Uterus (tissue), 4 donors: ENCODE results near the gene PAPLN. TPM values are rescaled to one million over a fixed set of nuclear protein-coding genes. Genes with fewer than 3 reads are reported as not detected.

Experiments
- DNase-seq, 2 donors: peaks; one replicate each; pipeline ENCODE4 v3.0.0-alpha.2; 2019 to 2020
- H3K27ac ChIP-seq, 2 donors: fragments of 200-600 bp; sonication (generic); 1 replicate in 1 of 2; 2 replicates in 1 of 2; pipeline ENCODE4 v1.5.1; 2016 to 2018
- H3K27me3 ChIP-seq, 2 donors: fragments of 200-600 bp; sonication (generic); one replicate each; pipeline ENCODE4 v1.5.1; 2018 to 2019; ENCODE audit warnings: control low read depth in 1 of 2
- H3K36me3 ChIP-seq, 2 donors: fragments of 200-600 bp; sonication (generic); one replicate each; pipeline ENCODE4 v1.5.1; 2019; ENCODE audit warnings: control low read depth in 1 of 2
- H3K4me1 ChIP-seq, 2 donors: fragments of 200-600 bp; sonication (generic); one replicate each; pipeline ENCODE4 v1.5.1; 2018 to 2019; ENCODE audit warnings: control low read depth in 1 of 2
- H3K4me3 ChIP-seq, 2 donors: fragments of 200-600 bp; sonication (generic); 1 replicate in 1 of 2; 2 replicates in 1 of 2; pipeline ENCODE4 v1.5.1; 2018 to 2019; ENCODE audit warnings: mild to moderate bottlenecking in 1 of 2
- H3K9me3 ChIP-seq, 2 donors: fragments of 200-600 bp; sonication (generic); one replicate each; pipeline ENCODE4 v1.5.1; 2019; ENCODE audit warnings: control low read depth in 1 of 2
- CTCF ChIP-seq, 4 experiments: fragments of 200-600 bp in 2 of 4; fragments of 450-650 bp in 2 of 4; sonication (generic) in 2 of 4; IDR thresholded peaks; one replicate each; pipeline ENCODE4 v1.5.1; 2016 to 2019; ENCODE audit warnings: antibody characterized with exemption in 4 of 4, mild to moderate bottlenecking in 2 of 4, moderate library complexity in 1 of 4
- POLR2A ChIP-seq, 2 donors: fragments of 450-650 bp; IDR thresholded peaks; one replicate each; pipeline ENCODE4 v1.6.1; 2016; ENCODE audit warnings: antibody characterized with exemption in 2 of 2, mild to moderate bottlenecking in 1 of 2, moderate library complexity in 1 of 2
- intact Hi-C: fragments of 100-400 bp; cut with DNase I; formaldehyde crosslinking; loops from one replicate; pipeline ENCODE4 v1.15.1; 2023; ENCODE audit warnings: low total_unique reads
- total RNA-seq, 4 donors: library from RNA; depleted of rRNA in 3 of 4; stranded (reverse); fragments of >200 nt in 3 of 4; gene quantifications; one replicate each; pipeline versions ENCODE4 v1.1.0 to v1.2.4, GENCODE V29; 2014 to 2023
- donor health status: DM: yes; HTN: yes; CAD: no.

The PAPLN gene
- total RNA-seq, 4 donors from 2014 or later: 16.5 to 40.2 (median 33.1) TPM

DNA sequence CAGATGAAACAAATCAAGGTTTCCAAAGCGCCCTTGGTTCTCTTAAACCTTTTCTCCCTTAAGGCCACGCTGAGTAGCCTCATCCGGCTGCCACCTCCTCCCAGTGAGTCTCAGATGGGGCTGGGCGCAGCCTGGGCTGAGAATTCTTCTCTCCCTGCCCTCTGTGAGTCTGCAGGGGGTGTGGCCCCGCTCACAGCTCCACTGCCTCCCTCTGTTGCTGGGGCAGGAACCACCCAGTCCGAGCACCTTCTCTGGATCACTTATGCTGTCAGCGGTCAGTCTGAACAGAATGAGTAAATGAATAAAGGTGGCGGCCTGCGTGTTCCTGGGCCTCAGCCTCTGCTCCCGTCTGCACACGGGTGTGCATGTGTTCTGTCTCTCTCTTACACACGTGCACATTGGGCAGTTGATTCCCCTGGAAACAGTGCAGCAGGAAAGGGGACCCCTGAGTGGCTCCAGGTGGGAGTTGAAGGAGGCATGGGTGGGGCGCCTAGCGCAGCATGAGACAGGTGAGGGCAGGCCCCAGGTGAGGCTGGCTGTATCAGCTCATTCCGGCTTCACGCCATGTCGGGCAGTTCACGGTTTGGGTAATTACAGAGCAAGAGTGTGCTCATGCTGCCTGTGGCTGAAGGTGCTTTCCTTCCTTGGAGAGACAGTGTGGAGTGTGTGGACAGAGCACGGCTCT is 4.3 kb downstream of the PAPLN start:
- H3K4me1 ChIP-seq: peaks cover 0 to 15% of the 10 kb centered on the region in 2 donors

DNA sequence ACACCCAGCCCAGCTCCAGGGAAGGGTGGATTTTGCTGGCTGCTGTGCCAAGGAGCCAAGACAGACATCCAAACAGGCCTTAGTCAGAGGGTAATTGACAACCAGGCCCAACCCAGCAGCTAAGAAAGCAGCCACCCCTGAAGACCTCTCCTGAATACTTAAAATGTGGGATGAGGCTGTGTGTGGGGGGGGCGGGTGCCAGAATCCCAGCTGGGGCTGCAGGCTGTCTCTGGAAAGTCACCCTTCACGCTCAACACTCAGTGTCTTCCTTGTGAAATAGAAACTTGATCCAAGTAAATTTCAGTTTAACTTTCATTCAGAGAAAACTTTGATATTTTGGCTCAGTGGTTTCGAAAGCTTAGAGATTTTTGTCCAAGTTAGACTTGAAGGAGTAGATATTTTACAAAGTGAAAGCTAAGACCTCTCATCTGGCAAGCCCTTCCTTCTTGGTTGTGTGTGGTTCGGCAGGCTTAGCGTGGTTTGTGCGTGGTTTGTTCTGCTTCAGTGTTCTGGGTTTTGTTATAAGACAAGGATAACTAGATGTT is 5.1 kb downstream of the PAPLN start:
- intact Hi-C loops: no loop called here
- TF ChIP-seq CTCF (IDR thresholded peaks at IDR 0.05) (no peak), POLR2A (IDR thresholded peaks at IDR 0.05) (no peak)
- Histone ChIP-seq H3K4me3 (peak overlapping the region in 1 of 2 donors; percentile 20), H3K36me3 (no peaks in the 10 kb centered on the region), H3K27ac (peak overlapping the region; percentile 50 to 71), H3K4me1 (peaks cover 0 to 13% of the 10 kb centered on the region in 2 donors), H3K27me3 (no peaks in the 10 kb centered on the region), H3K9me3 (no peaks in the 10 kb centered on the region)
- DNase-seq: peak in 1 of 2 donors; percentile 53

More for the DNA sequence above, 4.3 kb downstream of the PAPLN start:
- H3K9me3 ChIP-seq: no peaks in the 10 kb centered on the region
- peak overlapping the region; percentile 50 to 71 for H3K27ac ChIP-seq
- no peaks in the 10 kb centered on the region for H3K27me3 ChIP-seq
- DNase-seq: peak in 1 of 2 donors; percentile 16
- intact Hi-C loops: no loop called here
- H3K4me3 ChIP-seq: no peak overlapping the region
- no peak for TF ChIP-seq POLR2A (IDR thresholded peaks at IDR 0.05)
- no peak for TF ChIP-seq CTCF (IDR thresholded peaks at IDR 0.05)
- H3K36me3 ChIP-seq: no peaks in the 10 kb centered on the region

- Histone ChIP-seq H3K4me1 (peaks cover 0 to 6% of the 10 kb centered on the region in 2 donors), H3K36me3 (no peaks in the 10 kb centered on the region), H3K27me3 (no peaks in the 10 kb centered on the region), H3K9me3 (no peaks in the 10 kb centered on the region), H3K27ac (peak overlapping the region; percentile 50 to 71), H3K4me3 (no peak overlapping the region)
- DNase-seq: no peak
- TF ChIP-seq POLR2A (IDR thresholded peaks at IDR 0.05) (no peak), CTCF (IDR thresholded peaks at IDR 0.05) (no peak)
- intact Hi-C loops: no loop called here
These were observed 6.0 kb downstream of the PAPLN start for GRCh38 chr14:73243341-73243740.

GRCh38 chr14:73243748-73244147 is 6.4 kb downstream of the PAPLN start:
- H3K4me1 ChIP-seq: peaks cover 0 to 6% of the 10 kb centered on the region in 2 donors
- peak overlapping the region in 1 of 2 donors; percentile 71 for H3K27ac ChIP-seq
- intact Hi-C loops: no loop called here
- no peaks in the 10 kb centered on the region for H3K9me3 ChIP-seq
- no peak overlapping the region for H3K4me3 ChIP-seq
- no peaks in the 10 kb centered on the region for H3K36me3 ChIP-seq
- no peak for TF ChIP-seq CTCF (IDR thresholded peaks at IDR 0.05)
- no peak for TF ChIP-seq POLR2A (IDR thresholded peaks at IDR 0.05)
- no peaks in the 10 kb centered on the region for H3K27me3 ChIP-seq
- no peak for DNase-seq

DNA sequence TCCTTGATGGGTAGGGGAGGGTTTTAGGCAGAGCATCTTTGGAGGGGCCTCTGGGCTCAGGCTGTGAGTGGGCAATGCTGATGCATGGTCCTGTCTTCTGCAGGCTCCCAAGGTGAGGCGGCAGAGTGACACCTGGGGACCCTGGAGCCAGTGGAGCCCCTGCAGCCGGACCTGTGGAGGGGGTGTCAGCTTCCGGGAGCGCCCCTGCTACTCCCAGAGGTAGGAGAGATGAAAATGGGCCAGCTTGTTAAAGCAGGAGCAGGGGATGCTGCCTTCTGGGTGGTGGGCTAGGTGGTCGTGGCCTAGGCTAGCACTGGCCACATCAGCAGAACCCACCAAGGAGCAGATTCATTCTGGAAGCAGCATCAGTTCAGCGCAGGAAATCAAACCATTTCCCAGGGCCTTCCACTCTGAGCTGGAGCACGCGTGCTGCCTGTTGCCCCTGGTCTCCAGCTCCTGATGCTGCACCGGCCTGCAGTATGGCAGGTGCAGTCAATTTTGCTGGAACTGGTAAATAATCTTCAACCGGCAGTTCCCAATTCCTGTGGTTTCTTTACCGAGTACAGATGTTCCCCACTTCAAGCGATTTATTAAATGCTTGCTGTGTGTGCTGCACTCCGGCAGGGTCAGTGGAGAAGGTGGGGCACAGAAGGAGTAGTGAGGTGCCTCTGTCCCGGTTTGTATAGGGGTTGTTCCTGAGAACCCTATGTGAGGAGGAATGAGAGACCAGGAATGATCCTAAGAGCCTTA is 7.4 kb downstream of the PAPLN start:
- intact Hi-C loops: no loop called here
- Histone ChIP-seq H3K4me1 (peaks cover 0 to 6% of the 10 kb centered on the region in 2 donors), H3K9me3 (no peaks in the 10 kb centered on the region), H3K27me3 (no peaks in the 10 kb centered on the region), H3K36me3 (no peaks in the 10 kb centered on the region), H3K4me3 (no peak overlapping the region), H3K27ac (no peak overlapping the region)
- no peak for DNase-seq
- no peak for TF ChIP-seq POLR2A (IDR thresholded peaks at IDR 0.05)
- no peak for TF ChIP-seq CTCF (IDR thresholded peaks at IDR 0.05)
